IMR-90 (cell line): Measurements from ENCODE around the gene AADACL3. TPM values are rescaled to one million over a fixed set of nuclear protein-coding genes. Genes with fewer than 3 reads are reported as not detected.

Experiments
- ATAC-seq: fragments of 200-7000 bp; cut with Tn5 transposase; 2 replicates; pipeline ENCODE4 v1.9.1; 2020; ENCODE audit warnings: low read depth, mild to moderate bottlenecking, moderate library complexity
- BruUV-seq: library from RNA; stranded (reverse); fragments of 400-500 nt; replicated peaks from 2 replicates; lab custom pipeline; 2021; lab: Mats Ljungman, UMichigan
- CTCF ChIA-PET: fragments of 300-600 bp; formaldehyde crosslinking; extraction: SDS; loops from one replicate; lab custom pipeline; 2021; ENCODE audit warnings: antibody characterized with exemption; lab: Yijun Ruan, JAX
- POLR2A ChIA-PET: fragments of 300-600 bp; sonication (Branson Sonifier 250); formaldehyde crosslinking; loops from one replicate; lab custom pipeline; 2022; ENCODE audit warnings: antibody characterized with exemption; ENCODE audit not compliant: unreplicated experiment; lab: Charles Lee
- DNase-seq: peaks from one replicate; pipeline ENCODE4 v3.0.0; 2013
- H2AFZ ChIP-seq: replicated peaks from 2 replicates; pipeline ENCODE3; 2013; ENCODE audit warnings: low read length, mild to moderate bottlenecking; ENCODE audit not compliant: poor library complexity
- H2AK5ac ChIP-seq: 2 replicates; pipeline ENCODE4 v1.6.1; 2013; ENCODE audit warnings: low read depth, low read length, inconsistent platforms
- H2AK9ac ChIP-seq: replicated peaks from 2 replicates; pipeline ENCODE3; 2013; ENCODE audit warnings: mild to moderate bottlenecking, low read depth, low read length, moderate library complexity; ENCODE audit not compliant: poor library complexity
- H2BK120ac ChIP-seq: 2 replicates; pipeline ENCODE4 v1.6.1; 2013; ENCODE audit warnings: low read depth, low read length, inconsistent platforms
- H2BK15ac ChIP-seq: 3 replicates; pipeline ENCODE4 v1.6.1; 2013; ENCODE audit warnings: low read depth, low read length, inconsistent platforms
- H2BK20ac ChIP-seq: 2 replicates; pipeline ENCODE4 v1.6.1; 2013; ENCODE audit warnings: low read depth, mild to moderate bottlenecking, inconsistent platforms, low read length, moderate library complexity
- H2BK5ac ChIP-seq: 2 replicates; pipeline ENCODE4 v1.6.1; 2013; ENCODE audit warnings: mild to moderate bottlenecking, low read depth, low read length, inconsistent platforms; ENCODE audit not compliant: poor library complexity, severe bottlenecking
- H3K14ac ChIP-seq: replicated peaks from 2 replicates; pipeline ENCODE4 v1.6.1; 2013; ENCODE audit warnings: low read depth, low read length, inconsistent platforms
- H3K18ac ChIP-seq: 2 replicates; pipeline ENCODE4 v1.6.1; 2013; ENCODE audit warnings: low read depth, low read length, control low read depth
- H3K23ac ChIP-seq: 2 replicates; pipeline ENCODE4 v1.6.1; 2013; ENCODE audit warnings: low read depth, low read length, inconsistent platforms
- H3K27ac ChIP-seq: 2 replicates; pipeline ENCODE4 v1.5.1; 2013; ENCODE audit warnings: mild to moderate bottlenecking, control low read depth, low read length; ENCODE audit not compliant: insufficient read depth
- H3K27me3 ChIP-seq: 2 replicates; pipeline ENCODE4 v1.6.1; 2013; ENCODE audit warnings: low read length; ENCODE audit not compliant: control insufficient read depth, insufficient read depth
- H3K36me3 ChIP-seq: 2 replicates; pipeline ENCODE4 v1.6.1; 2013; ENCODE audit warnings: low read length, mixed read lengths; ENCODE audit not compliant: control insufficient read depth, insufficient read depth
- H3K4ac ChIP-seq: 2 replicates; pipeline ENCODE4 v1.6.1; 2013; ENCODE audit warnings: low read depth, low read length, inconsistent platforms
- H3K4me1 ChIP-seq: 2 replicates; pipeline ENCODE4 v1.6.1; 2013; ENCODE audit warnings: low read length, mixed read lengths; ENCODE audit not compliant: control insufficient read depth, insufficient read depth
- H3K4me2 ChIP-seq: 2 replicates; pipeline ENCODE4 v1.6.1; 2013; ENCODE audit warnings: low read depth, mild to moderate bottlenecking, control low read depth, low read length, moderate library complexity
- H3K4me3 ChIP-seq: 2 replicates; pipeline ENCODE4 v1.5.1; 2013; ENCODE audit warnings: low read depth, mild to moderate bottlenecking, control low read depth, low read length, moderate library complexity; ENCODE audit not compliant: insufficient read depth
- H3K56ac ChIP-seq: 2 replicates; pipeline ENCODE4 v1.6.1; 2013; ENCODE audit warnings: low read length, inconsistent platforms; ENCODE audit not compliant: insufficient read depth; ENCODE audit errors: extremely low read depth
- H3K79me1 ChIP-seq, 2 experiments: 2 replicates each; pipeline ENCODE4 v1.6.1; 2013; ENCODE audit warnings: low read length in 2 of 2, inconsistent platforms in 1 of 2, low read depth in 1 of 2
- H3K9ac ChIP-seq: 2 replicates; pipeline ENCODE4 v1.6.1; 2013; ENCODE audit warnings: low read depth, low read length, control low read depth
- H3K9me1 ChIP-seq: 2 replicates; pipeline ENCODE4 v1.6.1; 2013; ENCODE audit warnings: low read length, inconsistent platforms; ENCODE audit not compliant: insufficient read depth
- H3K9me3 ChIP-seq: 2 replicates; pipeline ENCODE4 v1.6.1; 2013; ENCODE audit warnings: low read length; ENCODE audit not compliant: control insufficient read depth, insufficient read depth
- H4K20me1 ChIP-seq: 2 replicates; pipeline ENCODE4 v1.6.1; 2013; ENCODE audit warnings: low read length, inconsistent platforms; ENCODE audit not compliant: insufficient read depth
- H4K5ac ChIP-seq: 2 replicates; pipeline ENCODE4 v1.6.1; 2013; ENCODE audit warnings: mild to moderate bottlenecking, low read depth, low read length, control low read depth
- H4K8ac ChIP-seq, 2 experiments: 2 replicates each; pipeline ENCODE4 v1.6.1; 2013; ENCODE audit warnings: low read depth in 2 of 2, low read length in 2 of 2, control low read depth in 1 of 2, inconsistent platforms in 1 of 2
- H4K91ac ChIP-seq: 2 replicates; pipeline ENCODE4 v1.6.1; 2013; ENCODE audit warnings: low read depth, low read length, inconsistent platforms; ENCODE audit not compliant: insufficient read depth
- CHD1 ChIP-seq: IDR thresholded peaks from 2 replicates; pipeline ENCODE4 v1.6.1; 2012; ENCODE audit warnings: low read depth, low read length, improper control_type of control experiment
- MXI1 ChIP-seq: IDR thresholded peaks from 2 replicates; pipeline ENCODE4 v1.6.1; 2012; ENCODE audit warnings: low read depth, mild to moderate bottlenecking, low read length, moderate library complexity, borderline replicate concordance
- NFE2L2 ChIP-seq: fragments of 150-350 bp; IDR thresholded peaks from 2 replicates; pipeline ENCODE4 v1.6.1; 2016; ENCODE audit warnings: low read depth, mild to moderate bottlenecking, low read length
- RFX5 ChIP-seq: IDR thresholded peaks from 2 replicates; pipeline ENCODE4 v1.8.0; 2012; ENCODE audit warnings: low read depth, mild to moderate bottlenecking, low read length, moderate library complexity
- WGBS, 2 experiments: methylation state at CpG; one replicate each; pipeline versions ENCODE4 v1.1.5 to v1.1.7; 2013; ENCODE audit warnings: missing lambda C conversion rate in 2 of 2; ENCODE audit not compliant: insufficient read length in 1 of 2; ENCODE audit errors: extremely low coverage in 2 of 2; 5-methylcytosine and 5-hydroxymethylcytosine counted together
- dilution Hi-C: fragments of 300-500 bp; cut with HindIII; formaldehyde crosslinking; loops from one replicate; pipeline ENCODE4 v1.14.3; 2018; ENCODE audit warnings: low sequenced_read_pairs; ENCODE audit not compliant: unreplicated experiment
- in situ Hi-C: fragments of 300-500 bp; cut with MboI; formaldehyde crosslinking; loops from 3 replicates; pipeline ENCODE4 v1.14.3; 2019; ENCODE audit warnings: low sequenced_read_pairs, inconsistent platforms, mixed read lengths
- intact Hi-C: fragments of 100-400 bp; cut with micrococcal nuclease; formaldehyde crosslinking; loops from 2 replicates; pipeline ENCODE4 v1.10.0; 2022
- polyA plus RNA-seq, 3 experiments: library from polyadenylated mRNA; depleted of rRNA; stranded (reverse); fragments of >200 nt; gene quantifications; 2 replicates each; pipeline ENCODE4 v1.2.3, GENCODE V29; 2012; ENCODE audit warnings: low replicate concordance in 1 of 3
- total RNA-seq: library from RNA; depleted of rRNA; stranded (reverse); fragments of >200 nt; gene quantifications from 2 replicates; pipeline ENCODE4 v1.2.3, GENCODE V29; 2012

Gene AADACL3
- total and polyA plus RNA-seq, 2 of the 4 experiments (the other 2 are of a cell fraction) = not detected

DNA sequence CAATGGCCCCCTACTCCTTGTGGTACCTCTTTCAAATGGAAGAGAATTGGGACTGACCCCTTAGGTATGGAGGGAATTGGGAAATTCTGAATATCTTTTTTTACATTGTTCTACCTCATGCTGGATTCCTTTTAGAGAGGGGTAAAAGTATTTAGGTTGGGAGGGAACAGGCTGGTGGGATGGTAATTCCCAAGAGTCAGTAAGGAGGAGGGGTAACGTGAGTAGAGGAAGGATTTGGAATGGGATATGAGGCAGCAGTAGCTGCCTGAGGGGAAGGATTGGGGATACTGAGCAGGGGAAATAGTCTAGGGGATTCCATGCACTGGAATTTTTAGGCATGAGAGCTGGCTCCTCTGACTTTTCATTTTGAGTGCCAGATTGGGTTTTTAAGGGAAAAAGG is 3.8 kb upstream of the AADACL3 start:
- no peak overlapping the region for H2AFZ ChIP-seq
- no peak for TF ChIP-seq RFX5
- TF ChIP-seq CHD1 = no peak
- TF ChIP-seq NFE2L2 = no peak
- no peak for TF ChIP-seq MXI1
- no peak overlapping the region for H2AK9ac ChIP-seq
- H2AK5ac ChIP-seq = no peak overlapping the region
- no peak overlapping the region for H2BK120ac ChIP-seq
- H3K4ac ChIP-seq = no peak overlapping the region
- H3K18ac ChIP-seq = no peak overlapping the region
- no peak overlapping the region for H3K4me3 ChIP-seq
- H3K9me1 ChIP-seq = no peaks in the 10 kb centered on the region
- no peak overlapping the region for H4K91ac ChIP-seq
- H3K9ac ChIP-seq = no peak overlapping the region
- no peak overlapping the region for H3K23ac ChIP-seq
- no peaks in the 10 kb centered on the region for H3K79me1 ChIP-seq
- DNase-seq = no peak
- ChIA-PET POLR2A (no interaction called here), CTCF (no interaction called here)
- no peak overlapping the region for H3K27ac ChIP-seq
- H3K36me3 ChIP-seq = no peaks in the 10 kb centered on the region
- no peak overlapping the region for H4K8ac ChIP-seq
- H3K4me2 ChIP-seq = no peak overlapping the region
- H3K14ac ChIP-seq = no peak overlapping the region
- no peak overlapping the region for H3K56ac ChIP-seq
- H3K9me3 ChIP-seq = no peaks in the 10 kb centered on the region
- dilution Hi-C loops (no loop called here), intact Hi-C loops (no loop called here), in situ Hi-C loops (no loop called here)
- ATAC-seq = no peak
- whole genome bisulfite sequencing, 2 experiments = 50% methylated on average over 1 of the region's 1 CpG; no CpG with 5 or more reads in 1 of the 2 experiments
- no peaks in the 10 kb centered on the region for H3K4me1 ChIP-seq
- BruUV-seq = no TSS peak
- no peaks in the 10 kb centered on the region for H3K27me3 ChIP-seq
- H2BK5ac ChIP-seq = no peak overlapping the region
- H2BK15ac ChIP-seq = no peak overlapping the region
- no peaks in the 10 kb centered on the region for H4K20me1 ChIP-seq
- no peak overlapping the region for H4K5ac ChIP-seq
- H2BK20ac ChIP-seq = no peak overlapping the region
